GM10266 (cell line): Measurements from ENCODE around the gene C4orf33.
"Not testable (repeated sequence)": the region's sequence is repeated elsewhere in the genome, so short reads cannot be mapped to it uniquely, and the experiment has no call there.

Source experiments
- DNase-seq: peaks from one replicate; pipeline ENCODE4 v3.0.0; 2012; ENCODE audit errors: extremely low spot score
- CTCF ChIP-seq: IDR thresholded peaks from 2 replicates; pipeline ENCODE4 v1.5.1; 2012; ENCODE audit warnings: mild to moderate bottlenecking, low read depth; ENCODE audit not compliant: control insufficient read depth, insufficient read depth; ENCODE audit errors: missing control alignments

The C4orf33 gene

GRCh38 chr4:129095811-129096454 lies at the start of gene C4orf33:
Gene C4orf33, plus strand, starts transcription at chr4:129096152. Its CDS starts 6,459 bp downstream, at chr4:129102611.
- TF ChIP-seq CTCF: no peak
- peak; percentile 64 for DNase-seq

- no peak for TF ChIP-seq CTCF
- no peak for DNase-seq
These were observed 36.9 kb upstream of the C4orf33 start for GRCh38 chr4:129059028-129059427.

GRCh38 chr4:129062580-129062979 lies 33.4 kb upstream of the C4orf33 start:
- TF ChIP-seq CTCF: no peak
- DNase-seq: no peak

GRCh38 chr4:129063640-129064039 lies 32.3 kb upstream of the C4orf33 start:
- no peak for DNase-seq
- TF ChIP-seq CTCF: no peak

- DNase-seq: no peak
- no peak for TF ChIP-seq CTCF
These were observed 31.2 kb upstream of the C4orf33 start for GRCh38 chr4:129064717-129065116.

GRCh38 chr4:129069537-129069936 lies 26.4 kb upstream of the C4orf33 start:
- not testable (repeated sequence) for DNase-seq

- DNase-seq: no peak
- no peak for TF ChIP-seq CTCF
These were observed 18.6 kb upstream of the C4orf33 start for GRCh38 chr4:129077326-129077725.

GRCh38 chr4:129080129-129080528 lies 15.8 kb upstream of the C4orf33 start:
- no peak for DNase-seq
- no peak for TF ChIP-seq CTCF
